Esophagus muscularis mucosa (tissue), 4 donors: Measurements from ENCODE around the gene ADIRF. TPM values are rescaled to one million over a fixed set of nuclear protein-coding genes. Genes with fewer than 3 reads are reported as not detected.
A peak's percentile ranks its signal among the peaks of the same experiment; 100 is the strongest.
"Not testable (repeated sequence)": the region's sequence is repeated elsewhere in the genome, so short reads cannot be mapped to it uniquely, and the experiment has no call there.

Experiments
- DNase-seq: peaks from one replicate; pipeline ENCODE4 v3.0.0-alpha.2; 2017; ENCODE audit errors: extremely low spot score
- H3K27ac ChIP-seq, 4 donors: fragments of 200-600 bp; sonication (generic); replicated peaks in 1 of 4; 1 replicate in 3 of 4; 2 replicates in 1 of 4; pipeline ENCODE4 v1.5.1; 2016 to 2019; ENCODE audit warnings: mild to moderate bottlenecking in 1 of 4
- H3K27me3 ChIP-seq, 4 donors: fragments of 200-600 bp; sonication (generic); one replicate each; pipeline versions ENCODE4 v1.5.1 to v1.6.0; 2016 to 2019
- H3K36me3 ChIP-seq, 4 donors: fragments of 200-600 bp; sonication (generic); one replicate each; pipeline ENCODE4 v1.5.1; 2016 to 2019
- H3K4me1 ChIP-seq, 4 donors: fragments of 200-600 bp; sonication (generic); one replicate each; pipeline ENCODE4 v1.5.1; 2016 to 2019
- H3K4me3 ChIP-seq, 4 donors: fragments of 200-600 bp; sonication (generic); 1 replicate in 2 of 4; 2 replicates in 2 of 4; pipeline ENCODE4 v1.5.1; 2016 to 2019; ENCODE audit warnings: mild to moderate bottlenecking in 4 of 4, moderate library complexity in 1 of 4
- H3K9me3 ChIP-seq, 4 donors: fragments of 200-600 bp; sonication (generic); 1 replicate in 3 of 4; 2 replicates in 1 of 4; pipeline ENCODE4 v1.5.1; 2016 to 2019
- EP300 ChIP-seq: sonication (generic); formaldehyde crosslinking; IDR thresholded peaks from one replicate; pipeline ENCODE4 v1.6.1; 2017; ENCODE audit warnings: antibody characterized with exemption
- POLR2A ChIP-seq: fragments of 450-650 bp; IDR thresholded peaks from one replicate; pipeline ENCODE4 v1.6.1; 2017; ENCODE audit warnings: antibody characterized with exemption, moderate library complexity, mild to moderate bottlenecking, low read depth
- POLR2AphosphoS5 ChIP-seq, 2 donors: sonication (generic); formaldehyde crosslinking; IDR thresholded peaks; one replicate each; pipeline ENCODE4 v1.6.1; 2017; ENCODE audit warnings: antibody characterized with exemption in 2 of 2
- WGBS: methylation state at CpG from one replicate; pipeline ENCODE4 v1.1.5; 2018; 5-methylcytosine and 5-hydroxymethylcytosine counted together
- intact Hi-C: fragments of 100-400 bp; cut with DNase I; formaldehyde crosslinking; loops from one replicate; pipeline ENCODE4 v1.15.1; 2023
- total RNA-seq, 4 donors: library from RNA; depleted of rRNA; stranded (reverse); fragments of >200 nt; gene quantifications; one replicate each; pipeline versions ENCODE4 v1.1.0 to v1.2.1, GENCODE V29; 2016
- TF ChIP-seq, protein P1 (sequence below), 3 experiments: fragments of 200-600 bp in 2 of 3; fragments of 450-650 bp in 1 of 3; sonication (generic) in 2 of 3; IDR thresholded peaks; one replicate each; pipeline ENCODE4 v1.5.1; 2017 to 2019; ENCODE audit warnings: antibody characterized with exemption in 3 of 3, mild to moderate bottlenecking in 2 of 3, moderate library complexity in 1 of 3

Gene ADIRF
- total RNA-seq, 4 donors from 2014 or later, result 59.4 to 119 (median 84.8) TPM

DNA sequence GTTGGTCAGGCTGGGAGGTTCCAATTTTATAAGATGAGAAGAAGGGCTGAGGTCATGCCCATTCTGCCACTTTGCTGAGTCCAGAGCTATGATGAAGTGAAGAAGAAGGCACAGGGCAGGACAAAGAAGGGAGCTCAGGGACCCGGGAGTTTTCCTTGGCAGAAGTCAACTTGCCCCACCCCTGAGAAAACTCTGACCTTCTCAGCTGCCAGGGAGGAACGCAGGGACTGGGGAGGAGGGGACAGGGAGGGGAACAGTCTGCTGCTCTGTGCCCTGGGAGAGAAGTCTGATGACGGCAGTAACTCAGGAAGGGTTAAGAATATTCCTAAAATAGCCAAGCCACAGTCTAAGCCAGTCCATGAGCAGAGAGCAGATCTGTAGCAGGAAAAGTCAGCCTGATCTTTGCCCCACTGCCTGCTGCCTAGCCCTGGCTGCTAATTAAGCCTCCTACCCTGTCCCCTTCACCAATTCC, 11.7 kb downstream of the ADIRF start:
- TF ChIP-seq POLR2AphosphoS5 (IDR thresholded peaks at IDR 0.05) (peak; percentile 40 to 57), POLR2A (no peak)
- Histone ChIP-seq H3K27ac (peak overlapping the region; percentile 70 to 77 (median 74)), H3K4me3 (no peak overlapping the region), H3K36me3 (no peaks in the 10 kb centered on the region), H3K4me1 (peaks cover 25 to 31% (median 29%) of the 10 kb centered on the region in 4 donors), H3K27me3 (no peaks in the 10 kb centered on the region), H3K9me3 (no peaks in the 10 kb centered on the region)
- WGBS, result 13% methylated on average over 3 of the region's 3 CpGs
- DNase-seq, result no peak
- intact Hi-C loops, result no loop called here

DNA sequence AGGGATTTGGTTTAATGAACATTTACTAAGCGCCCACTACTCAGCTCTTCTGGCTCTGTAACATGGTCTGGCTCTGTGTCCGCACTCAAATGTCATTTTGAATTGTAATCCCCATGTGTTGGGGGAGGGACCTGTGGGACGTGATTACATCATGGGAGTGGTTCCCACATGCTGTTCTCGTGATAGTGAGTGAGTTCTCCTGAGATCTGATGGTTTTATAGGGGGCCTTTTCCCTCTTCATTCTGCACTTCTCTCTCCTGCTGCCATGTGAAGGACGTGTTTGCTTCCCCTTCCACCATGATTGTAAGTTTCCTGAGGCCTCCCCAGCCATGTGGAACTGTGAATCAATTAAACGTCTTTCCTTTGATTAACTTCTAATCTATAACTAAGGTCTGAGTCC, 12.7 kb downstream of the ADIRF start:
- DNase-seq, H3K9me3 ChIP-seq, H3K4me3 ChIP-seq, H3K27me3 ChIP-seq, H3K36me3 ChIP-seq, intact Hi-C loops: not testable (repeated sequence)
- peaks cover 25 to 31% (median 29%) of the 10 kb centered on the region in 4 donors for H3K4me1 ChIP-seq
- H3K27ac ChIP-seq, result peak overlapping the region; percentile 20 to 76 (median 70)
- 85% methylated on average over 6 of the region's 6 CpGs for WGBS

DNA sequence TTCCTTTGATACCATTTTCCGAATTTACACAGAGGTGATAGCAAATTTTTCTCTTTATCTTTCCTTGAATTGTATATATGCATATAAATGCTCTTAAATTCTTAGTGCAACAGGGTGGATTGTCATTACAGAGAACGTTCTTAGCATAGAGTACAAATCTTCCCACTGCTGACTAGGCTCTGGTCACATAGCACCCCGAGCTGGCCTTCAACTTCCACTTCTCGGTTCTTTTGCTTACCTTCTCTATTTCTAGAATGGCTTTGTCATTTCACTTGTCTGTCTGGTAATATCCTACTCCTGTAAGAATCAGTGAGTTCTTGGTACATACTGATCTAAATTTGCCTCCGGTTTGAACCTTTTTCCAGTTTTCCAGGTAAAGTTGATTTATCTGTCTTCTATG, 13.4 kb downstream of the ADIRF start:
- no peak overlapping the region for H3K4me3 ChIP-seq
- no peaks in the 10 kb centered on the region for H3K9me3 ChIP-seq
- no peaks in the 10 kb centered on the region for H3K27me3 ChIP-seq
- peaks cover 25 to 31% (median 29%) of the 10 kb centered on the region in 4 donors for H3K4me1 ChIP-seq
- TF ChIP-seq POLR2A, result no peak
- TF ChIP-seq, protein P1, sequence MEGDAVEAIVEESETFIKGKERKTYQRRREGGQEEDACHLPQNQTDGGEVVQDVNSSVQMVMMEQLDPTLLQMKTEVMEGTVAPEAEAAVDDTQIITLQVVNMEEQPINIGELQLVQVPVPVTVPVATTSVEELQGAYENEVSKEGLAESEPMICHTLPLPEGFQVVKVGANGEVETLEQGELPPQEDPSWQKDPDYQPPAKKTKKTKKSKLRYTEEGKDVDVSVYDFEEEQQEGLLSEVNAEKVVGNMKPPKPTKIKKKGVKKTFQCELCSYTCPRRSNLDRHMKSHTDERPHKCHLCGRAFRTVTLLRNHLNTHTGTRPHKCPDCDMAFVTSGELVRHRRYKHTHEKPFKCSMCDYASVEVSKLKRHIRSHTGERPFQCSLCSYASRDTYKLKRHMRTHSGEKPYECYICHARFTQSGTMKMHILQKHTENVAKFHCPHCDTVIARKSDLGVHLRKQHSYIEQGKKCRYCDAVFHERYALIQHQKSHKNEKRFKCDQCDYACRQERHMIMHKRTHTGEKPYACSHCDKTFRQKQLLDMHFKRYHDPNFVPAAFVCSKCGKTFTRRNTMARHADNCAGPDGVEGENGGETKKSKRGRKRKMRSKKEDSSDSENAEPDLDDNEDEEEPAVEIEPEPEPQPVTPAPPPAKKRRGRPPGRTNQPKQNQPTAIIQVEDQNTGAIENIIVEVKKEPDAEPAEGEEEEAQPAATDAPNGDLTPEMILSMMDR (IDR thresholded peaks at IDR 0.05), result no peak
- TF ChIP-seq POLR2AphosphoS5 (IDR thresholded peaks at IDR 0.05), result no peak
- no peak for TF ChIP-seq EP300
- peaks cover 0 to 1% (median 0%) of the 10 kb centered on the region in 4 donors for H3K36me3 ChIP-seq
- WGBS, result 90% methylated on average over 5 of the region's 5 CpGs
- intact Hi-C loops, result no loop called here
- no peak overlapping the region for H3K27ac ChIP-seq
- no peak for DNase-seq

DNA sequence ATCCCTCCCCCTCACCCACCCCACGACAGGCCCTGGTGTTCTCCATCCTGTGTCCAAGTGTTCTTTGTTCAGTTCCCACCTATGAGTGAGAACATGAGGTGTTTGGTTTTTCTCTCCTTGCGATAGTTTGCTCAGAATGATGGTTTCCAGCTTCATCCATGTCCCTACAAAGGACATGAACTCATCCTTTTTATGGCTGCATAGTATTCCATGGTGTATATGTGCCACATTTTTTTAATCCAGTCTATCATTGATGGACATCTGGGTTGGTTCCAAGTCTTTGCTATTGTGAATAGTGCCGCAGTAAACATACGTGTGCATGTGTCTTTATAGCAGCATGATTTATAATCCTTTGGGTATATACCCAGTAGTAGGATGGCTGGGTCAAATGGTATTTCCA, 16.2 kb downstream of the ADIRF start:
- H3K36me3 ChIP-seq, DNase-seq, H3K4me3 ChIP-seq, H3K9me3 ChIP-seq, H3K27ac ChIP-seq, H3K27me3 ChIP-seq, intact Hi-C loops: not testable (repeated sequence)
- peaks cover 13 to 17% (median 16%) of the 10 kb centered on the region in 4 donors for H3K4me1 ChIP-seq
- WGBS, result 99% methylated on average over 4 of the region's 4 CpGs

DNA sequence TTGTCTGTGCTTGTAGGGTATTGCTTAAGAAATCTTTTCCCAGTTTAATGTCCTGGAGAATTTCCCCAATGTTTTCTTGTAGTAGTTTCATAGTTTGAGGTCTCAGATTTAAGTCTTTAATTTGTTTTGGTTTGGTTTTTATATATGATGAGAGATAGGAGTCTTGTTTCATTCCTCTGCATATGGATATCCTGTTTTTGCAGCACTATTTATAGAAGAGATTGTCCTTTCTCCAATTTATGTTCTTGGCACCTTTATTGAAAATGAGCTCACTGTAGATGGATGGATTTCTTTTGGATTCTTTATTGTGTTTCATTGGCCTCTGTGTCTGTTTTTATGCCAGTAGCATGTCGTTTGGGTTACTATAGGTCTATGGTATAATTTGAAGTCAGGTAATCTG, 20.2 kb downstream of the ADIRF start:
- no peak overlapping the region for H3K4me3 ChIP-seq
- peaks cover 0 to 21% (median 7%) of the 10 kb centered on the region in 4 donors for H3K36me3 ChIP-seq
- H3K9me3 ChIP-seq, result no peaks in the 10 kb centered on the region
- TF ChIP-seq POLR2A, result no peak
- TF ChIP-seq, protein P1 (IDR thresholded peaks at IDR 0.05), result no peak
- TF ChIP-seq EP300, result no peak
- TF ChIP-seq POLR2AphosphoS5 (IDR thresholded peaks at IDR 0.05), result no peak
- H3K27ac ChIP-seq, result no peak overlapping the region
- DNase-seq, result no peak
- H3K4me1 ChIP-seq, result no peaks in the 10 kb centered on the region
- no peaks in the 10 kb centered on the region for H3K27me3 ChIP-seq
- 45% methylated on average over 1 of the region's 1 CpG for WGBS
- intact Hi-C loops, result no loop called here

DNA sequence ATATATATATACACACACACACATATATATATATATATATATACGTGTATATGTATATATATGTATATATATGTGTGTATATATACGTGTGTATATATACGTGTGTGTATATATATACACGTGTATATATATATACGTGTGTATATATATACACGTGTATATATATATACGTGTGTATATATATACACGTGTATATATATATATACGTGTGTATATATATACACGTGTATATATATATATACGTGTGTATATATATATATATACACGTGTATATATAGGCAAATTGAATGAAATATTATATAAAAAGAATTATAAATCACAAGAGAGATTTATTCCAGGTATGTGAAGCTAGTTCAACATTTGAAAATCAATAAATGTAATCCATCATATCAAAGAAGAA, 23.1 kb downstream of the ADIRF start:
- H3K27me3 ChIP-seq, DNase-seq, H3K4me3 ChIP-seq, H3K4me1 ChIP-seq, H3K27ac ChIP-seq, intact Hi-C loops, H3K9me3 ChIP-seq: not testable (repeated sequence)
- H3K36me3 ChIP-seq, result peaks cover 0 to 39% (median 13%) of the 10 kb centered on the region in 4 donors
- WGBS, result 75% methylated on average over 12 of the region's 12 CpGs

DNA sequence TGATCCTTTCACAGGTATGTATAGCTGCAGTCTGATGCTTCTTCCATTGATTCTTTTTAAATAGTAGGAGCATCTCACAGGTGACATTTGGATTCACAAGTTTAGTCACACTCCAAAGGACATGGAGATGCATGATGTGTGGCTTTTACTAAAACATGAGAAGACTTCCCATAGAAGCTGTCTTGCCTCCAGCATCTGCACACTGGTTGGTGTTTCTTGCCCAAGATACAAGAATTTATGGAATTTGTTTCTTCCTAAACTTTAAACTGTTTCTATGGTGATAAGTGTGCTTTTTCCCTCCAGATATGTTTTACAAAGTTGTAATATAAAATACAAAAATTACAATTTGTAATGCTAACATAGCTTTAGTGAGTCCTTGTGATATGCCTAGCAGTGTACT, 24.2 kb downstream of the ADIRF start:
- Histone ChIP-seq H3K27ac (no peak overlapping the region), H3K9me3 (no peaks in the 10 kb centered on the region), H3K27me3 (no peaks in the 10 kb centered on the region), H3K4me1 (no peaks in the 10 kb centered on the region), H3K4me3 (no peak overlapping the region), H3K36me3 (peaks cover 0 to 40% (median 13%) of the 10 kb centered on the region in 4 donors)
- no peak for DNase-seq
- no peak for TF ChIP-seq EP300
- TF ChIP-seq, protein P1 (IDR thresholded peaks at IDR 0.05), result no peak
- TF ChIP-seq POLR2AphosphoS5 (IDR thresholded peaks at IDR 0.05), result no peak
- TF ChIP-seq POLR2A, result no peak
- intact Hi-C loops, result no loop called here
